Activated CD4-positive, alpha-beta memory T cell treated with anti-CD3 and anti-CD28 coated beads for 36 hours (primary cell): ENCODE measurements around the gene CCDC127. TPM values are rescaled to one million over a fixed set of nuclear protein-coding genes. Genes with fewer than 3 reads are reported as not detected.
"Not testable (repeated sequence)": the region's sequence is repeated elsewhere in the genome, so short reads cannot be mapped to it uniquely, and the experiment has no call there.

Experiments
- CTCF ChIA-PET: fragments of 350-600 bp; sonication (Branson Sonifier 250); formaldehyde crosslinking; loops from one replicate; lab custom pipeline; 2021; ENCODE audit warnings: antibody characterized with exemption, inconsistent platforms; lab: Charles Lee
- POLR2A ChIA-PET: fragments of 350-600 bp; sonication (Branson Sonifier 250); formaldehyde crosslinking; loops from one replicate; lab custom pipeline; 2021; ENCODE audit warnings: antibody characterized with exemption; lab: Charles Lee
- DNase-seq: peaks from one replicate; pipeline ENCODE4 v3.0.0-alpha.2; 2020
- H3K27ac Mint-ChIP-seq: one replicate; pipeline ENCODE4 v1.8.0; 2021; ENCODE audit warnings: mixed read lengths
- H3K27me3 Mint-ChIP-seq: one replicate; pipeline ENCODE4 v1.8.0; 2021; ENCODE audit warnings: mixed read lengths
- H3K36me3 Mint-ChIP-seq: one replicate; pipeline ENCODE4 v1.8.0; 2021; ENCODE audit warnings: mixed read lengths
- H3K4me1 Mint-ChIP-seq: one replicate; pipeline ENCODE4 v1.8.0; 2021; ENCODE audit warnings: low read depth, mixed read lengths
- H3K4me3 Mint-ChIP-seq: one replicate; pipeline ENCODE4 v1.8.0; 2021; ENCODE audit warnings: mild to moderate bottlenecking, mixed read lengths
- H3K9me3 Mint-ChIP-seq: one replicate; pipeline ENCODE4 v1.8.0; 2021; ENCODE audit warnings: mixed read lengths
- intact Hi-C: fragments of 100-400 bp; cut with micrococcal nuclease; formaldehyde crosslinking; loops from one replicate; pipeline ENCODE4 v1.15.1; 2023
- total RNA-seq, 2 experiments: library from RNA; stranded (reverse); gene quantifications; one replicate each; pipeline ENCODE4 v1.2.3, GENCODE V29; 2021

CCDC127 gene
- total RNA-seq, 2 experiments from 2014 or later = 4.3 to 5.0 TPM

- Mint-ChIP-seq H3K4me1 (no peaks in the 10 kb centered on the region), H3K27me3 (no peaks in the 10 kb centered on the region), H3K27ac (no peak overlapping the region), H3K4me3 (no peak overlapping the region), H3K9me3 (no peaks in the 10 kb centered on the region), H3K36me3 (peaks cover 3% of the 10 kb centered on the region)
- POLR2A ChIA-PET = no interaction called here
- CTCF ChIA-PET = interaction anchor here (0.9 kb wide), 1 partner anchor 10 kb away, joined by 4 read pairs; no protein-coding TSS in a partner anchor
- intact Hi-C loops = no loop called here
- no peak for DNase-seq
Observed at GRCh38 chr5:198516-199196, 19.3 kb downstream of the CCDC127 start.

DNA sequence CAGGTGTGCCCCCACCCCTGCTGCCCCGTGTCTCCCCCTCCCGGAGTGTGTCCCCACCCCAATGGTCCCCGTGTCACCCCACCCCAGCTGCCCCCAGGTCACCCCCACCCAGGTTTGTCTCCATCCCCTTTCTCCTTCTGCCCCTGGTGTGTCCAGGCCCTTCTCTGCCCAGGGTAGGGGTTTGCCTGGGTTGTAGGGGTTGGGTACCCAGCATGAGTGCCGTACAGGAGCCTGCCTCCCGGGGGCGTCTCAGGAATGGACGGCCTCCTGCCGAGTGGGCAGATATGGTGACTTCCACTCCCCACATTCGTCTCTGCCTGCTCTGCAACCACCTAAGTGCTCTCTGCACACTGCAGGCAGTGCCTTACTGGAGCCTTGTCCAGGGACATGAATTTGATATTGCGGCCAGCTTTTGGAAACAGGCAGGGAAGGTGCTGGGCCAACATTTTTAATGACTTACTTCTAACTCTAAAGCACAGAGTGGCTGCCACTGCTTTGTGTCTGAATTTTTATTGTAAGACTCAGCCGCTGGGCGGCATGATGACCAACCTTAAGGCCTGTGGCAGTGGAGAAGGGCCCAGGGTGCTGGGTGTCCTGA, 20.0 kb downstream of the CCDC127 start:
- no peak for DNase-seq
- H3K27ac Mint-ChIP-seq = no peak overlapping the region

GRCh38 chr5:197031-197430, 20.9 kb downstream of the CCDC127 start:
- DNase-seq, H3K27me3 Mint-ChIP-seq, H3K4me3 Mint-ChIP-seq, H3K4me1 Mint-ChIP-seq, POLR2A ChIA-PET, intact Hi-C loops, H3K9me3 Mint-ChIP-seq, H3K36me3 Mint-ChIP-seq, H3K27ac Mint-ChIP-seq, CTCF ChIA-PET: not testable (repeated sequence)

More for the DNA sequence above, 20.0 kb downstream of the CCDC127 start:
- H3K9me3 Mint-ChIP-seq = no peaks in the 10 kb centered on the region
- H3K4me1 Mint-ChIP-seq = no peaks in the 10 kb centered on the region
- intact Hi-C loops = no loop called here
- ChIA-PET CTCF (interaction anchor here (0.9 kb wide), 1 partner anchor 9 kb away, joined by 4 read pairs; no protein-coding TSS in a partner anchor), POLR2A (no interaction called here)
- H3K36me3 Mint-ChIP-seq = peaks cover 1% of the 10 kb centered on the region
- no peak overlapping the region for H3K4me3 Mint-ChIP-seq
- H3K27me3 Mint-ChIP-seq = no peaks in the 10 kb centered on the region

GRCh38 chr5:196350-196749, 21.6 kb downstream of the CCDC127 start:
- no peak for DNase-seq
- no peak overlapping the region for H3K4me3 Mint-ChIP-seq
- no peaks in the 10 kb centered on the region for H3K27me3 Mint-ChIP-seq
- H3K36me3 Mint-ChIP-seq = no peaks in the 10 kb centered on the region
- CTCF ChIA-PET = no interaction called here
- H3K4me1 Mint-ChIP-seq = no peaks in the 10 kb centered on the region
- no peak overlapping the region for H3K27ac Mint-ChIP-seq
- intact Hi-C loops = no loop called here
- no peaks in the 10 kb centered on the region for H3K9me3 Mint-ChIP-seq
- POLR2A ChIA-PET = no interaction called here

- no peak overlapping the region for H3K4me3 Mint-ChIP-seq
- H3K36me3 Mint-ChIP-seq = no peaks in the 10 kb centered on the region
- no peak for DNase-seq
- H3K27me3 Mint-ChIP-seq = no peaks in the 10 kb centered on the region
- H3K27ac Mint-ChIP-seq = no peak overlapping the region
- intact Hi-C loops = no loop called here
- ChIA-PET POLR2A (no interaction called here), CTCF (no interaction called here)
- H3K4me1 Mint-ChIP-seq = no peaks in the 10 kb centered on the region
- H3K9me3 Mint-ChIP-seq = no peaks in the 10 kb centered on the region
Observed at GRCh38 chr5:195401-196160, 22.4 kb downstream of the CCDC127 start.

DNA sequence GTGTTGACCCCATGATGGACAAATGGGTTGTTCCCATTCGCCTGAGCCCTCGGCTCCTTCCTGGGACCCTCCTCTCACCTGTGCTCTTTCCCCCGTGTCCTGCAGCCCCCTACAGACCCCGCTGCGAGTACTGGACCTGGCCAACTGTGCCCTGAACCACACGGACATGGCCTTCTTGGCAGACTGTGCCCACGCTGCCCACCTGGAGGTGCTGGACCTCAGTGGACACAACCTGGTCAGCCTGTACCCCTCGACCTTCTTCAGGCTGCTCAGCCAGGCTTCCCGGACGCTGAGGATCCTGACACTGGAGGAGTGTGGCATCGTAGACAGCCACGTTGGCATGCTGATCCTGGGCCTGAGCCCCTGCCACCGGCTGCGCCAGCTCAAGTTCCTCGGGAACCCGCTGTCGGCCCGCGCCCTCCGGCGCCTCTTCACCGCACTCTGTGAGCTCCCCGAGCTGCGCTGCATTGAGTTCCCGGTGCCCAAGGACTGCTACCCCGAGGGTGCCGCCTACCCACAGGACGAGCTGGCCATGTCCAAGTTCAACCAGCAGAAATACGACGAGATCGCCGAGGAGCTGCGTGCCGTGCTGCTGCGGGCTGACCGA, 23.2 kb downstream of the CCDC127 start:
- DNase-seq = no peak
- no peak overlapping the region for H3K4me3 Mint-ChIP-seq
- H3K36me3 Mint-ChIP-seq = no peaks in the 10 kb centered on the region
- CTCF ChIA-PET = no interaction called here
- POLR2A ChIA-PET = no interaction called here
- H3K4me1 Mint-ChIP-seq = no peaks in the 10 kb centered on the region
- no peaks in the 10 kb centered on the region for H3K27me3 Mint-ChIP-seq
- intact Hi-C loops = no loop called here
- no peak overlapping the region for H3K27ac Mint-ChIP-seq
- H3K9me3 Mint-ChIP-seq = no peaks in the 10 kb centered on the region

- Mint-ChIP-seq H3K27ac (no peak overlapping the region), H3K27me3 (no peaks in the 10 kb centered on the region), H3K4me3 (no peak overlapping the region), H3K4me1 (no peaks in the 10 kb centered on the region), H3K36me3 (no peaks in the 10 kb centered on the region), H3K9me3 (no peaks in the 10 kb centered on the region)
- ChIA-PET POLR2A (no interaction called here), CTCF (no interaction called here)
- no peak for DNase-seq
- intact Hi-C loops = no loop called here
Observed at GRCh38 chr5:194102-194501, 23.9 kb downstream of the CCDC127 start.

GRCh38 chr5:192970-193831, 24.8 kb downstream of the CCDC127 start:
- Mint-ChIP-seq H3K9me3 (no peaks in the 10 kb centered on the region), H3K27ac (no peak overlapping the region), H3K27me3 (peaks cover 3% of the 10 kb centered on the region), H3K4me3 (no peak overlapping the region), H3K36me3 (no peaks in the 10 kb centered on the region), H3K4me1 (peaks cover 6% of the 10 kb centered on the region)
- ChIA-PET CTCF (no interaction called here), POLR2A (no interaction called here)
- DNase-seq = no peak
- intact Hi-C loops = no loop called here

DNA sequence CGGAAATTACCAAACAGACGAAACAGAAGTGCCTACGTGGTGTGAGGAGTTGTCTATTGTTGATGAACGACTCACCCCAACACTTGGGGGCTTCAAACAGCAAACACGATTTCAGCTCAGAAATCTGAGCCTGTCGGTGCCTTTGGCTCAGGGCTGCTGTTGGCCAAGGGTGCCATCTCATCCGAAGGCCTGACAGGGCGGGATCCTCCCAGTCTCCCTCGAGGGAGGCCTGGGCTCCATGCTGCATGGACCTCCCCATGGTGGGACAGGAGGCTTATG, 25.3 kb downstream of the CCDC127 start:
- Mint-ChIP-seq H3K4me1 (peaks cover 6% of the 10 kb centered on the region), H3K36me3 (no peaks in the 10 kb centered on the region)

GRCh38 chr5:191949-192690, 25.8 kb downstream of the CCDC127 start:
- Mint-ChIP-seq H3K9me3 (no peaks in the 10 kb centered on the region), H3K27me3 (peaks cover 3% of the 10 kb centered on the region), H3K4me3 (no peak overlapping the region), H3K27ac (no peak overlapping the region), H3K36me3 (no peaks in the 10 kb centered on the region), H3K4me1 (peaks cover 6% of the 10 kb centered on the region)
- DNase-seq = no peak
- CTCF ChIA-PET = no interaction called here
- intact Hi-C loops = no loop called here
- POLR2A ChIA-PET = no interaction called here

More for the DNA sequence above, 25.3 kb downstream of the CCDC127 start:
- no peak for DNase-seq
- intact Hi-C loops = no loop called here
- Mint-ChIP-seq H3K4me3 (no peak overlapping the region), H3K27me3 (peaks cover 3% of the 10 kb centered on the region), H3K27ac (no peak overlapping the region), H3K9me3 (no peaks in the 10 kb centered on the region)
- ChIA-PET CTCF (no interaction called here), POLR2A (no interaction called here)
